Vagina (tissue), 2 donors: ENCODE results near the gene OSBPL6. TPM values are rescaled to one million over a fixed set of nuclear protein-coding genes. Genes with fewer than 3 reads are reported as not detected.

Experiments
- DNase-seq, 2 donors: peaks; one replicate each; pipeline ENCODE4 v3.0.0-alpha.2; 2017; ENCODE audit errors: extremely low spot score in 2 of 2
- H3K27ac ChIP-seq: fragments of 200-600 bp; sonication (generic); one replicate; pipeline ENCODE4 v1.5.1; 2019
- H3K27me3 ChIP-seq: fragments of 200-600 bp; sonication (generic); one replicate; pipeline ENCODE4 v1.5.1; 2019
- H3K36me3 ChIP-seq, 2 donors: fragments of 200-600 bp; sonication (generic); one replicate each; pipeline ENCODE4 v1.5.1; 2017 to 2019
- H3K4me1 ChIP-seq: fragments of 200-600 bp; sonication (generic); one replicate; pipeline ENCODE4 v1.5.1; 2019
- H3K4me3 ChIP-seq, 2 donors: fragments of 200-600 bp; sonication (generic); 1 replicate in 1 of 2; 2 replicates in 1 of 2; pipeline ENCODE4 v1.5.1; 2016 to 2019
- H3K9me3 ChIP-seq: fragments of 200-600 bp; sonication (generic); one replicate; pipeline ENCODE4 v1.5.1; 2019
- POLR2A ChIP-seq, 2 donors: fragments of 450-650 bp; IDR thresholded peaks; one replicate each; pipeline ENCODE4 v1.6.1; 2017; ENCODE audit warnings: antibody characterized with exemption in 2 of 2, mild to moderate bottlenecking in 2 of 2, moderate library complexity in 2 of 2
- POLR2AphosphoS5 ChIP-seq, 2 donors: sonication (generic); formaldehyde crosslinking; IDR thresholded peaks; one replicate each; pipeline ENCODE4 v1.9.0; 2017; ENCODE audit warnings: antibody characterized with exemption in 2 of 2, mild to moderate bottlenecking in 2 of 2, low read depth in 1 of 2; ENCODE audit not compliant: insufficient read depth in 1 of 2
- intact Hi-C: fragments of 100-400 bp; cut with DNase I; formaldehyde crosslinking; loops from one replicate; pipeline ENCODE4 v1.15.1; 2023
- total RNA-seq: library from RNA; depleted of rRNA; stranded (reverse); fragments of >200 nt; gene quantifications from one replicate; pipeline ENCODE4 v1.2.3, GENCODE V29; 2016
- TF ChIP-seq, protein P1 (sequence below), 3 experiments: fragments of 450-650 bp in 2 of 3; fragments of 200-600 bp in 1 of 3; sonication (generic) in 1 of 3; IDR thresholded peaks; one replicate each; pipeline ENCODE4 v1.5.1; 2017 to 2019; ENCODE audit warnings: antibody characterized with exemption in 3 of 3, mild to moderate bottlenecking in 2 of 3, moderate library complexity in 2 of 3

Gene OSBPL6
- total RNA-seq, 1 donor from 2014 or later: 2.7 TPM

DNA sequence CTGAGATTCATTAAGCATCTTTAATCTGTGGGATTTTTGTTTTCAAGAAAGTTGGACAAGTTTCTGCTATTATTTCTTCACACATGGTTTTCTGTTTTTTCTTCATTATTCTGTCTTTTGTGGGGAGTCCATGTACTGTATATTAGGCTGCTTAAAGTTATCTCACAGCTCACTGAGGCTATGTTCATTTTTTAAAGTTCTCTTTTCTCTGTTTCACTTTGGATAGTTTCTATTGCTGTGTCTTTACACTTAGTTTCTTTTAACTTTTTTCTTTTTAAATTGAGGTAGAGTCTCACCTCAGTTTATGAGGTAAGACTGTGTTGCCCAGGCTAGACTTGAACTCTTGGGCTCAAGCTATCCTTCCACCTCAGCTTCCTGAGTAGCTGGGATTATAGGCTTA lies 8.6 kb downstream of the OSBPL6 start:
- no peaks in the 10 kb centered on the region for H3K27me3 ChIP-seq
- intact Hi-C loops: no loop called here
- no peaks in the 10 kb centered on the region for H3K4me1 ChIP-seq
- no peak overlapping the region for H3K4me3 ChIP-seq
- no peaks in the 10 kb centered on the region for H3K9me3 ChIP-seq
- TF ChIP-seq POLR2A (IDR thresholded peaks at IDR 0.05): no peak
- H3K27ac ChIP-seq: no peak overlapping the region
- DNase-seq: no peak
- no peaks in the 10 kb centered on the region for H3K36me3 ChIP-seq

DNA sequence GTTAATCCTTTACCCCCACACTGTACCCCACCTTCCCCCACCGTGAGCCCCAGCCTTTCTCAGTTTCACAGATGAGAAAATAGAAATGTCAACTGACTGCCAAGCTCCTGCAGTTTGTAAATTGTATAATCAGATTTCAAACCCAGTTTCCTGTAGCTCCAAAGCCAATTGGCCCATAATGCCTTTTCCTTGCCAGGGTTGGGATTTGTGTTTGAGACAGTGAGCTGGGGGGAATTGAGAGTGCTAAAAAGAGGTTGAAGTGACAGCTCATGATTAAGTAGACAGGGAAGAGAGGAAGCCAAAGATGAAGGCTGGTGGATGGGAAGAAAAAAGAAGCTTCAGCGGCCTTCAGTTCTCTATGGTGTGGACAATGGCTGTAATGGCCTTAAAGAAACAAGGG lies 10.7 kb downstream of the OSBPL6 start:
- no peak overlapping the region for H3K27ac ChIP-seq
- H3K4me3 ChIP-seq: no peak overlapping the region
- DNase-seq: no peak
- TF ChIP-seq POLR2AphosphoS5 (IDR thresholded peaks at IDR 0.05; ENCODE audit: insufficient read depth in 1 of 2, low read depth in 1 of 2) (no peak), POLR2A (IDR thresholded peaks at IDR 0.05) (no peak)
- TF ChIP-seq, protein P1, sequence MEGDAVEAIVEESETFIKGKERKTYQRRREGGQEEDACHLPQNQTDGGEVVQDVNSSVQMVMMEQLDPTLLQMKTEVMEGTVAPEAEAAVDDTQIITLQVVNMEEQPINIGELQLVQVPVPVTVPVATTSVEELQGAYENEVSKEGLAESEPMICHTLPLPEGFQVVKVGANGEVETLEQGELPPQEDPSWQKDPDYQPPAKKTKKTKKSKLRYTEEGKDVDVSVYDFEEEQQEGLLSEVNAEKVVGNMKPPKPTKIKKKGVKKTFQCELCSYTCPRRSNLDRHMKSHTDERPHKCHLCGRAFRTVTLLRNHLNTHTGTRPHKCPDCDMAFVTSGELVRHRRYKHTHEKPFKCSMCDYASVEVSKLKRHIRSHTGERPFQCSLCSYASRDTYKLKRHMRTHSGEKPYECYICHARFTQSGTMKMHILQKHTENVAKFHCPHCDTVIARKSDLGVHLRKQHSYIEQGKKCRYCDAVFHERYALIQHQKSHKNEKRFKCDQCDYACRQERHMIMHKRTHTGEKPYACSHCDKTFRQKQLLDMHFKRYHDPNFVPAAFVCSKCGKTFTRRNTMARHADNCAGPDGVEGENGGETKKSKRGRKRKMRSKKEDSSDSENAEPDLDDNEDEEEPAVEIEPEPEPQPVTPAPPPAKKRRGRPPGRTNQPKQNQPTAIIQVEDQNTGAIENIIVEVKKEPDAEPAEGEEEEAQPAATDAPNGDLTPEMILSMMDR (IDR thresholded peaks at IDR 0.05): no peak
- intact Hi-C loops: no loop called here
- H3K27me3 ChIP-seq: no peaks in the 10 kb centered on the region
- H3K9me3 ChIP-seq: no peaks in the 10 kb centered on the region
- H3K4me1 ChIP-seq: no peaks in the 10 kb centered on the region
- no peaks in the 10 kb centered on the region for H3K36me3 ChIP-seq

DNA sequence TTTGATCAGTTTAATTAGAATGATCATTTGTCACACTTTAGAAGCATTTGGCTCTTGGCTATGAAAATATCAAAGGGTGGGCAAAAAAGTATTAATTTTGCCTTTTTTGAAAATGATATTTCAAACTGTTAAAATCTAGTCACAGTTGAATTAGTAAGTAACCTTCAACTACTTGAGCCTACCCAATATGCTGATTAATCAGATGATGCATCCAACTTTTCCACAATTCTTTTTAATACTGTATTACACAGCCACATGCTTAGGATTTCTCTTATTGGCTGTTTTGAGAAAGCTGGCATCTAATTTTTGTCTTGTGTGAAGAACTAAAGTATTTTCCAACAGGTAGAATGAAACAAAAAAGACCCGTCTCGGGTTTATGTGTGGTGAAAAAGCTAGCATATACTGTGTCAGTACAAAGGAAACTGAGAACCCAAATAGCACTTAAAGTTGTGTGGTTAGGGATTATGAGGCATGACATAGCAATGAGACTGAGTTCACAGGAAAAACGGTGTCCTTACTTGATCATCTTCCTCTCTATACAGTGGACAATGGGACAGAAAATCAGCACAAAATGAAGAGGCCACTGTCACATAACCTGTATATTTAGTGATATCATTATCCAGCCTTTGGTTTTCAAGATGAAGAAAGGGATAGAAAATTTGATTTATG lies 11.7 kb downstream of the OSBPL6 start:
- intact Hi-C loops: no loop called here
- no peak for DNase-seq
- TF ChIP-seq, protein P1 (IDR thresholded peaks at IDR 0.05): no peak
- TF ChIP-seq POLR2A (IDR thresholded peaks at IDR 0.05) (no peak), POLR2AphosphoS5 (IDR thresholded peaks at IDR 0.05; ENCODE audit: insufficient read depth in 1 of 2, low read depth in 1 of 2) (no peak)
- Histone ChIP-seq H3K4me3 (no peak overlapping the region), H3K9me3 (no peaks in the 10 kb centered on the region), H3K4me1 (no peaks in the 10 kb centered on the region), H3K27me3 (no peaks in the 10 kb centered on the region), H3K36me3 (no peaks in the 10 kb centered on the region), H3K27ac (no peak overlapping the region)

DNA sequence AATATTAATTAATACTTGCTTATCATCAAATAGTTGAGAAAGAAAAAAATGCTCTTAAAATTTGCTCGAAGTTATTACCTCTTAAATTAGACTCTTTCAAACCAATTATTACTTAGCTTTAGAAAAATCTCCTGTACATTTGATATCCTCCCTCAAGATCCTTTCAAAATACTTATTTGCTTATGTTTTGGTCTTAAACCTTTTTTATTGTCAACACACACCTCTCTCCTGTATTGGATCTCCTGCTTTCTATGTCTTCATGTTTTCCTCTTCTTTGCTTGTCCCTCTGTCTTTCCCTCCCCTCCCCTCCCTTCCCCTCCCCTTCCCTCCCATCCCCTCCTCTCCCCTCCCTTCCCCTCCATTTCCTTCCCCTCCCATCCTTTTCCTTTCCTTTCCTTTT lies 14.0 kb downstream of the OSBPL6 start:
- intact Hi-C loops: no loop called here
- Histone ChIP-seq H3K27ac (no peak overlapping the region), H3K4me3 (no peak overlapping the region), H3K9me3 (no peaks in the 10 kb centered on the region), H3K27me3 (no peaks in the 10 kb centered on the region), H3K36me3 (no peaks in the 10 kb centered on the region), H3K4me1 (no peaks in the 10 kb centered on the region)
- DNase-seq: no peak
- TF ChIP-seq, protein P1 (IDR thresholded peaks at IDR 0.05): no peak
- TF ChIP-seq POLR2A (IDR thresholded peaks at IDR 0.05) (no peak), POLR2AphosphoS5 (IDR thresholded peaks at IDR 0.05; ENCODE audit: insufficient read depth in 1 of 2, low read depth in 1 of 2) (no peak)

DNA sequence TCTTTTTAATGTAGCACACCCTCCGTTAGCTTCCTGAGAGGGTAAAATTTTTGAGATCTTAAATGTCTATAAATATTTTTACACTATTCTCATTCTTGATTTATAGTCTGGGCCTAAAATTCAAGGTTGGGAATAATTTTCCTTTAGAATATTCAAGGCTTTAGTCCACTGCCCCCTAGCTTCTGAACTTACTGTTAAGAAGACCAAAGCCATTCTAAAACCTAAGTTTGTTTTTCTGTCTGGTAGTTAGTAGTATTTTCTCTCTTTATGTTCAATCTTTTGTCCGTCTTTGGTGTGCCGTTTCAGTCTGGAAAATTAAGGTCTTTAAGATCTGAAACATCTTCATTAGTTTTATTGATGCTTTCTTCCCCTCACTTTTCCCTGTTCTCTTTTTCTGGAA lies 14.5 kb downstream of the OSBPL6 start:
- TF ChIP-seq, protein P1 (IDR thresholded peaks at IDR 0.05): peak in 1 of 3 experiments; percentile 12
- no peak for TF ChIP-seq POLR2A (IDR thresholded peaks at IDR 0.05)
- H3K27me3 ChIP-seq: no peaks in the 10 kb centered on the region
- H3K4me1 ChIP-seq: no peaks in the 10 kb centered on the region
- H3K4me3 ChIP-seq: no peak overlapping the region
- no peaks in the 10 kb centered on the region for H3K9me3 ChIP-seq
- H3K27ac ChIP-seq: no peak overlapping the region
- no peak for DNase-seq
- intact Hi-C loops: no loop called here
- H3K36me3 ChIP-seq: no peaks in the 10 kb centered on the region
